Measurements from ENCODE around the gene PRR7.

Gene PRR7

GRCh38 chr5:177445052-177445916 lies 1.3 kb upstream of the PRR7 start:
- Histone ChIP-seq H3K36me3 (replicated peaks; ENCODE audit: insufficient read depth, low read length) (no peaks in the 10 kb centered on the region), H3K27me3 (replicated peaks; ENCODE audit: insufficient read depth, low read length) (no peaks in the 10 kb centered on the region), H3K9ac (ENCODE audit: low read length) (peak overlapping the region; percentile 83; the same call in 1 of the 2 replicates), H2AFZ (ENCODE audit: low read length) (no peak overlapping the region), H3K4me2 (ENCODE audit: low read depth, low read length) (peak overlapping the region; percentile 99), H3K27ac (ENCODE audit: low read length) (peak overlapping the region; percentile 59), H4K20me1 (ENCODE audit: insufficient read depth, low read length) (no peaks in the 10 kb centered on the region), H3K9me3 (replicated peaks; ENCODE audit: insufficient read depth, low read length) (no peaks in the 10 kb centered on the region), H3K4me1 (ENCODE audit: low read length) (peaks cover 36% of the 10 kb centered on the region), H3K4me3 (ENCODE audit: low read length) (peak overlapping the region; percentile 70), H3K79me2 (ENCODE audit: low read length) (no peaks in the 10 kb centered on the region), H3F3A (ENCODE audit: insufficient read depth, low read length) (peaks cover 36% of the 10 kb centered on the region), H3K9me2 (replicated peaks; ENCODE audit: insufficient read depth, low read length) (no peaks in the 10 kb centered on the region)
- TF ChIP-seq EZH2phosphoT487 (IDR thresholded peaks at IDR 0.05; ENCODE audit: low read length) (no peak), CTCF (IDR thresholded peaks at IDR 0.05; ENCODE audit: low read length) (no peak), EZH2 (optimal IDR thresholded peaks at IDR 0.05; ENCODE audit: low read depth, low read length) (no peak)
- peak; percentile 38 for DNase-seq

- H3K9ac ChIP-seq (ENCODE audit: low read length), result peak overlapping the region; percentile 83
- no peaks in the 10 kb centered on the region for H3K9me2 ChIP-seq (replicated peaks; ENCODE audit: insufficient read depth, low read length)
- peaks cover 36% of the 10 kb centered on the region for H3F3A ChIP-seq (ENCODE audit: insufficient read depth, low read length)
- H3K27me3 ChIP-seq (replicated peaks; ENCODE audit: insufficient read depth, low read length), result no peaks in the 10 kb centered on the region
- peak overlapping the region; percentile 59 for H3K27ac ChIP-seq (ENCODE audit: low read length)
- H3K36me3 ChIP-seq (replicated peaks; ENCODE audit: insufficient read depth, low read length), result no peaks in the 10 kb centered on the region
- H4K20me1 ChIP-seq (ENCODE audit: insufficient read depth, low read length), result no peaks in the 10 kb centered on the region
- no peak for TF ChIP-seq EZH2 (optimal IDR thresholded peaks at IDR 0.05; ENCODE audit: low read depth, low read length)
- TF ChIP-seq CTCF (IDR thresholded peaks at IDR 0.05; ENCODE audit: low read length), result no peak
- no peak for TF ChIP-seq EZH2phosphoT487 (IDR thresholded peaks at IDR 0.05; ENCODE audit: low read length)
- no peaks in the 10 kb centered on the region for H3K9me3 ChIP-seq (replicated peaks; ENCODE audit: insufficient read depth, low read length)
- H3K4me3 ChIP-seq (ENCODE audit: low read length), result peak overlapping the region; percentile 70
- H3K4me1 ChIP-seq (ENCODE audit: low read length), result peaks cover 36% of the 10 kb centered on the region
- H3K79me2 ChIP-seq (ENCODE audit: low read length), result no peaks in the 10 kb centered on the region
- peak overlapping the region; percentile 99 for H3K4me2 ChIP-seq (ENCODE audit: low read depth, low read length)
- no peak overlapping the region for H2AFZ ChIP-seq (ENCODE audit: low read length)
- DNase-seq, result no peak
Measured at GRCh38 chr5:177445917-177446199, 756 bp upstream of the PRR7 start.

- Histone ChIP-seq H3K9me2 (replicated peaks; ENCODE audit: insufficient read depth, low read length) (no peaks in the 10 kb centered on the region), H3K4me3 (ENCODE audit: low read length) (peak overlapping the region; percentile 51), H3K4me2 (ENCODE audit: low read depth, low read length) (peak overlapping the region; percentile 55; the same call in 1 of the 2 replicates), H3K27ac (ENCODE audit: low read length) (no peak overlapping the region; the same call in 1 of the 2 replicates), H3F3A (ENCODE audit: insufficient read depth, low read length) (peaks cover 36% of the 10 kb centered on the region), H2AFZ (ENCODE audit: low read length) (no peak overlapping the region), H3K79me2 (ENCODE audit: low read length) (no peaks in the 10 kb centered on the region), H3K9me3 (replicated peaks; ENCODE audit: insufficient read depth, low read length) (no peaks in the 10 kb centered on the region), H3K9ac (ENCODE audit: low read length) (peak overlapping the region; percentile 83; the same call in 1 of the 2 replicates), H3K27me3 (replicated peaks; ENCODE audit: insufficient read depth, low read length) (no peaks in the 10 kb centered on the region), H4K20me1 (ENCODE audit: insufficient read depth, low read length) (no peaks in the 10 kb centered on the region), H3K4me1 (ENCODE audit: low read length) (peaks cover 36% of the 10 kb centered on the region), H3K36me3 (replicated peaks; ENCODE audit: insufficient read depth, low read length) (no peaks in the 10 kb centered on the region)
- DNase-seq, result peak; percentile 66
- TF ChIP-seq EZH2phosphoT487 (IDR thresholded peaks at IDR 0.05; ENCODE audit: low read length) (no peak), EZH2 (optimal IDR thresholded peaks at IDR 0.05; ENCODE audit: low read depth, low read length) (no peak), CTCF (IDR thresholded peaks at IDR 0.05; ENCODE audit: low read length) (no peak)
Measured at GRCh38 chr5:177447066-177447610, 524 bp downstream of the PRR7 start.

All from MM.1S (cell line).